Stimulated activated CD8-positive, alpha-beta memory T cell treated with anti-CD3 and anti-CD28 coated beads, Interleukin-4, amount 100 ng/mL, for 24 hours (primary cell): ENCODE data around the gene LCLAT1.

Experiments used
- DNase-seq: peaks from one replicate; pipeline ENCODE4 v3.0.0-alpha.2; 2020; ENCODE audit warnings: low read depth

Gene LCLAT1

DNA sequence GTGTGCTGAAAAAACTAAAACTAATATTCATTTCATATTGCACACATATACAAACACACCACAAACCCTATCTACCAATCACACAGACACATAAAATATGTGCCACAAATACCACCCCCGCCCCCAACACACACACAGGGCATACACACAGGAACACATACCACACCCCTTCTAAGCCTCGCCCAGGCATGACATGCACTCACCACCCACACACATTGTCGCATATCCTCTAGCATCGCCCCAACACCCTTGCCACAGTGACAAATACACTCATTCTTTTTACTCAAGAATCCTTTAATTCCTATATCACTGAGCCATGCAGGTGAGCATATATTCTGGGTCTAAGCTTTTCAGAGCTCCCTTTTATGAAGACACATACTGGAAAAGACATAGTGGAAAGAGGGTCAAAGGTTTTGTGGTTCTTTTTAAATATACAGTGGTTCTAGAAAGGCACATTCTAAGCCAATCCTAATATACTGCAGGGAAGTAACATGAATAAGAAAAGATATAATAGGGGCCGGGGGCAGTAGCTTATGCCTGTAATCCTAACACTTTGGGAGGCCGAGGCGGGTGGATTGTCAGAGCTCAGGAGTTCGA lies 24.5 kb upstream of the LCLAT1 start:
- DNase-seq, result peak; percentile 73

DNA sequence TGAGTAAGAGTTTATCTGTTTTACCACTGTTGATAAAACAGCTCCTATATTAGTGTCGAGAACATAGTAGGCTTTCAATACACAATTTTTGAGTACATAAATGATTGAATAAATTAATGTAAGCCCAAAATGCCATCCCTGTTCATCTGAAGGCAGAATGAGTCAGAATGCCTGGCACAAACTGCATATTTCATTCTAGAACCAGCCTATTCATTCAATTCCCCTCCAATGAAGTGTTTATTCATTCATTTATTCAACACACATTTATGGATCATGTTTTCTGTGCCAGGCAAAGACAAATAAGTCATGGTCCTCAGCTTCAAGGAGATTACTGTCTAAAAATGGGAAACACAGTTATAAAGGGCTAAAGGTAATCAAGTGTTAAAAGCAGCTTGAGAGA lies 22.8 kb upstream of the LCLAT1 start:
- no peak for DNase-seq

DNA sequence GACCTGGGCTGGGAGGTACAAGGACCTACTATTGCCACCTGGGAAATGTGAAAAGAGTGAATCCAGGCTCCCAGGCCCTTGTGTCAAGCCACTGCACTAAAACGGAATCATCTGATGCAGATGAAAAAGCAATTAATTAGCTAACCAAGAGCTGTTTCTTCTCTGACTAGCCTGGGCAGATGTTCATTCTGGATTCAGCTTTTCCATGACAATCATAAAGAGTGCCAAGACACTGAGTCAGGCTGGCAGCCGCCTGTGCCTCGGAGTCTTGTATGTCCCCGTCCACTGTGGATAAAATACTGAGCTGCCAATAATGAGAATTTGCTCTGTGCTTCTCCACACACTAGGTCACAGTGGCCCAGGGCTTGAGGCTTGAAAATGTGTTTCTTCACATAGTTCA lies 21.7 kb upstream of the LCLAT1 start:
- DNase-seq, result no peak

DNA sequence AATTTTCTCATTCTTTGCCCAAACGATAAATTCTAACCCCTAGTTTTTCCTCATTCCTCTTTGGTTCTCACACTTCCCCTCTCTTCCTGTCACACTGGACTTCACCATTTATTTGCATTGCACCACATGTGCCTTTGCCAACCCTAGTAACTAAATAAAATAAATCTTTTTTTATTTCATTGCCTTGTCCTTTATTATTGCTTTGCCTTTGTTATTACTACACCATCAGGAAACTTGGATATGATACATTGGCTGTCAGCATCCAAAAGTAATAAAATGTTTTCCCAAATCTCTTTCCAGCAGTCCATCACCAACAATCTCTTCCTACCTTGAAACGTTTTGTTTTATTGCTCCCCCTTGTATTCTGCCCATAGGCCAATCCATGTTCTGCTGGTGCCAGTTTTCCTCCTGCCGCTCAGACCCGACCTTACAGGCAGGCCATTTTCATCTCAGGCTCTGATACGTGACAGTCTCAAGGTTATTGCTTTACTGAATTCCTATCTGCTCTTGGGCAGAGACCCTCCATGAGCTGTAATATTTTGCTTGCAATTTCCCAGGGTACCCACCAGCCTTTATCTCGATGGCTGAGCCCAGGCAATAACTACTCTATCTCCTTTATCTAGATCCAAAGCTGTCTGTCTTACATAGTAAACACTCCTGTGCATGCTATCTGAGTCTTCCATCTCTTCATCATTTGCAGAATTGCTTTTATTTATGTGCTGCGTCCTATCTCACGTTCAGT lies 19.3 kb upstream of the LCLAT1 start:
- DNase-seq, result no peak

DNA sequence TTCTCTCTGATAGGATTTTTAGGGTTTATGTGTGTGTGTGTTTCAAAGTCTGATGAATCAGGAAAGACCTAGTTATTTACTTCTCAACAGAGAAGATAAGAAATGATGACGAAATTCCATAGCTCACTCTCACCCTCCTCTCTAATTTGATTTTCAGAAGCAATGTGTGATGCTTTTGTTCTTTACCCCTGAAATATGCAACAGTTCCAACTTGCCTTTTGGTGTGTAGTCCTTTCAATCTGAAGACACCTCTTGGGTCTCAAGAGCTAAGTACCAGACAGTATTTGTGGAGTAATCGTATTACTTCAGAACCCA lies 18.7 kb upstream of the LCLAT1 start:
- DNase-seq, result no peak

DNA sequence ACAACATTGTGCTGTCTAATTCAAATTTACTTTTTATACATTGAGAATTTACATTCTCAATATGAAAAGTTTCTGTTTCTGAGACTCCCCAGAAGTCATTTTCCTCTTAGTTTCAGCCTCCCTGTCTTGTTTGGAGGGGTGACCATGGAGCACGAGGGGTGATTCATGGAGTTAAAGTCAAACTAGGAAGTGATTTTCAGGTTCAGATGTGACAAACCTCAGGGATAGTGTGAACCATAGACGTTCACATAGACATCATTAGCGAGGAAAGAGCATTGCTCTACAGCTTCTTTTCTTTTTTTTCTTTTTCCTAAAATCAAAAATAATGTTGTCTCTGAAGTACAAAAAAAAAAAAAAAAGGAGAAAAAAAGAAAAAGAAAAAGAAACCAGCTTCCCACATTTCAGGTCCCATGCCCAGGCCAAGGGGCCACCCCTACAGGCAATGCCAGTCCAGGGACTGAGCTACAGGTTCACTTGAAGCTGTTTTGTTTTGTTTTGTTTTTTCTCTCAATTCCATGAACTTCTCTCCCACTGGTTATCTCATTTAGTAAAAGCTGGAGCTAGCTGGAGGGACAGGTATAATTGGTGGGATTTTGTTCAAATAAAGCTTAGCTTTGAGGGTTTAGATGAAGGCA lies 18.1 kb upstream of the LCLAT1 start:
- no peak for DNase-seq

DNA sequence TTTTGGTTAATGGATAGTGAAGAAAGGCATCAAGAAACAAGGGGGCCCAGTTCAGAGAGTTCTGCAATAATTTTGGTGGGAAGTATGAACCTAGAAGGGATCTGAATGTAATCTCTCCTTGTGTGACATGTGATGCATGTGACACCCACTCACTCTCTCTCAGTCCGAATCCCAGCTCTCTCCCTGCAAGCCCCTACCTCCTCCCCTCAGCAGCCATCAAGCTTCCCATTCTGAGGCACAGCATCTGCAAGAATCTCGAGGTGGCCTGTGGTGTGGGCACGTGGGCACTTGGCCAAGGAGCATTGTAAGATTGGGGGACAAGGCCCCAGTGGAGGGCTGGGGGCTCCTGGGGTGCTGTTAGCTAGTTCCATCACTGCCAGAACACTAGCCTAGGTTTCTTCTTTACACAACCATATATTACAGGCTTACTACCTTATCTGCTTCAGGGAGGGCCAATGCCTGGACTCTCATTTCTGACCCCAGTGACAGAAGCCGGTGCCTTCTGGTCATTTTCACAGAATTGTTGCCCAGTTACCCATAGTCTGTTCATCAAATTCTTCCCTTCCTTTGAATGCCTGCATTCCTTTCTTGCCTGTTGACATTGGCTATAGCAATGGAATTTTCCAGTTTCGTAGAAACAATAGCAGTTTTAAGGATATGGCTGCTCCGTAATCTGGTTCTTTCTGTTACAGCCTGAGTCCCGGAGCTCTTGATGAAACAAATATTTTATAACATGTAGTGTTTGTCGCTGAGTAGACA lies 13.3 kb upstream of the LCLAT1 start:
- DNase-seq, result no peak

DNA sequence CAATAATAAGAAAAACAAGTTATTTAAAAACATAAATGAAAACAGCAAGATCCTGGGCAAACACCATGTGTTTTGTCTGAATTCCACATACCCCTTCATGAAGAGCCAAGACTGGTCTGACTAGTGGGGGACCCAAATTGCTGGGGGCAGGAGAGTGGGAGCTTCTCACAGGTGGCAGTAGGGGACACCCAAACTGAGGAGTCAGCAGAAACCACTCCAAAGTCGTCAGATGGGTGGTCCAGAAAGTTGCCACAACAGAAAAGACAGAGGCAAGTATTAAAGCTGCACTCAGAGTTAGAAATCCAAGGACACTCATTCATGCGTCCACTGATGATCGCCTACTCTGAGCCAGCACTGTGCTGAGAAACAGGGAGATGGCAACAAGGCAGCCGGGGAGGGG lies 12.3 kb upstream of the LCLAT1 start:
- DNase-seq, result no peak

DNA sequence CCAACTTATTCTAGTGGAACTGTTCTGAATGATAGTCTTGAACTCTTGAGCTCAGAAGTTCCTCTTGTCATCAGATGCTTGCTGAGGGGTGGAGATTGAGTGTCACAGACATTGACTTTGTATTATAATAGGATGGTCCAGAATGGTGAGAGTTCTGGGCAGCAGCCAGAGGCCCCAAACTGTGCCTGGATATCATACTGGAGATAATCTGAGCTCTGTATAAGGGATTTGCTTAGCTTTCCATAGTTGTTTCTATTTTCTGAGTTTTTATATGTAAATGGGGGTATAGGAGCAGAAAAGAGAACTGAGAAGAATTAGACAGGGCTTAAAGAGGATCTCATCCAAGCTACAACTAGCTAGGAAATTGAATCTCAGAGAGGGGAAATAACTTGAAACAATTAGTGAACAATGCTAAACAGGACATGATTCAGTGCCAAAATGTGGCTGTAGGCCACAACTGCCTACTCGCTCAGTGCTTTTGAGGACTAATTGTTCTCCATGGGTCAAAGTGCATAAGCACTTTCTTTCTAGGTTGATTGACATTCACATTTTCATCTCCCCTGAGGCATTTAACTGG lies 10.1 kb upstream of the LCLAT1 start:
- DNase-seq, result no peak

DNA sequence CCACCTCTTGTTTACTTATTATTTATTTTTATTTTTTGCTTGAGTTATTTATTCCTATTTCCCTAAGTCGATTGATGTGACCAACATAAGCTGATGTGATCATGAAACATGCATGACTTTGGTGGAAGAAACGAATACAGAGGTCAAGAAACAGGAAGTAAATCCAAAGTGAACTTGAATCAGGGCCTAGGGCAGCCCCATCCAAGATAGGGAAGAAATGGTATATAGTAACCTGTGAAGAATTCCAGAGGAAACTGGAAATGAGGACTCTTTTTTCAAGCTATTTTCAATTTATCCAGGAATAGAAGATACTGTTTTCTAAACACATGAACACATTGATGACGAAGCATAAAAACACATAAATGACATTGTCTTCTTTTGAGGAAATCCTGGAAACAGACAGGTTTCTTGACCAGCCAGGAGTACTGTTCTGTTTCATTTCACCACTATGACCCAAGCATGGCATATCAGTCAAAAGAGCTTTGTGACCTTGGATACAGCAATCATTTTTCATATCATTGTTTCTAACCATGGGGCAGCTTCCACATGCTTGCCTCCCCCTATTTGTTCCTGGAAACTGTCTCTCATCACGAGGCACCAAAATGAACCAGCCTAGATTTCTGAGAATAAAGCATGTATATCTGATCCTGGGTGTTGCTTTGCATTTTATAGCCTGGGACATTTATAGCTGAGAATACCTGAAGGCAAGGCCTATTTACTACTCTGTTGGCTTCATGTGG lies 9.1 kb upstream of the LCLAT1 start:
- no peak for DNase-seq

DNA sequence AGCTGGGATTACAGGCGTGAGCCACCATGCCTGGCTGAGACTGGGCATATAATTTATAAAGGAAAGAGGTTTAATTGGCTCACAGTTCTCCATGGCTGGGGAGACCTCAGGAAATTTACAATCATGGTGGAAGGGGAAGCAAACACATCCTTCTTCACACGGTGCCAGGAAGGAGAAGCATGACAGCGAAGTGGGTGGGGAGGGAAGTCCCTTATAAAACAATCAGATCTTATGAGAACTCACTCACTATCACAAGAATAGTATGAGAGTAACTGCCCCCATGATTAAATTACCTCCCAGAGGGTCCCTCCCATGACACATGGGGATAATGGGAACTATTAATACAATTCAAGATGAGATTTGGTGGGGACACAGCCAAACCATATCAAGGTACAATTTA lies 7.8 kb upstream of the LCLAT1 start:
- no peak for DNase-seq

DNA sequence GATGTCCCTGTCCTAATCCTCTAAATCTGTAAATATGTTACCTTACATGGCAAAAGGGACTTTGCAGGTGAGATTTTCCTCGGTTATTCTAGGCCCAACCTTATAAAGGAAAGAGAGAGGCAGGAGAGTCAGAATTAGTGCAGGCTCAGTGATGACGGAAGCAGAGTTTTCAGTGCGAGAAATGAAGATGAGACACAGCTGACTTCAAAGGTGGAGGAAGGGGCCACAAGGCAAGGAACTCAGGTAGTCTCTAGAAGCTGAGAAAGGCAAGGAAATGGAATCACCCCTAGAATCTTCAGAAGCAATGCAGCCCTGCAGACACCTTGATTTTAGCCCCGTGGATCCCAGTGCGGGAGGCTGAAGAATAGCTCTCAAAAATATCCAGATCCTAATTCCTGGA lies 7.2 kb upstream of the LCLAT1 start:
- DNase-seq, result no peak

DNA sequence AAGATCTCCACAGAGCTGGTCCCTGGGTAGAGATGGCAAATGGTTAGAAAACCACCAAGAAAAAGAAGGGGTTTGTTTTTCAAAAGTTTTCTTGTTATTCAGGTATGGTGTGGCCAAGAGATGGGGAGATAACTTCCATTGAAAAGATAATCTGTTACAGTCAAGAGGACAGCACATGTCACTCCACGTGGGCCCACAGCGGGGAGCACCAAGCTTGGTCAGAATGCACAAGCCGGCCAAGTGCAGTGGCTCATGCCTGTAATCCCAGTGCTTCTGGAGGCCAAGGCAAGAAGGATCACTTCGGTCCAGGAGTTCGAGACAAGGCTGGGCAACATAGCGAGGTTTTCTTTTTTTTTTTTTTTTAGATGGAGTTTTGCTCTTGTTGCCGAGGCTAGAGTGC lies 6.0 kb upstream of the LCLAT1 start:
- no peak for DNase-seq

DNA sequence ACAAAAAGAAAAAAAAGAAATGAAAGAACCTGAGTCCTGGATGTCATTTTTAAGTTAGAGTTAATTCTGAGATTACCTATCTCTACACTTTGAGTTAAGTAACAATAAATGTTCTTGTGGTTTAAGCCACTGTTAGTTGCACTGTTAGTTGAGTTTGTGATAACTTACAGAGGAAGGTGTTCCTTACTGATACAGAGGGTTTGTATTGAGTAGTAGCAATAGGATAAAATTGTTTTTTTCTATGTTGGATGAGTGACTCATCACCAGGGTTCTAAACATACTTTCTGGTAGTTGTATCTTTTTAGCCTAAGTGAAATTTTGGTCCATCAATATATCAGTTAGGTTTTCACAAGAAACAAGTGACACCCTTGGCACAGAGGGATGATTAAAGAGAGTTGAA lies 4.0 kb upstream of the LCLAT1 start:
- DNase-seq, result no peak

DNA sequence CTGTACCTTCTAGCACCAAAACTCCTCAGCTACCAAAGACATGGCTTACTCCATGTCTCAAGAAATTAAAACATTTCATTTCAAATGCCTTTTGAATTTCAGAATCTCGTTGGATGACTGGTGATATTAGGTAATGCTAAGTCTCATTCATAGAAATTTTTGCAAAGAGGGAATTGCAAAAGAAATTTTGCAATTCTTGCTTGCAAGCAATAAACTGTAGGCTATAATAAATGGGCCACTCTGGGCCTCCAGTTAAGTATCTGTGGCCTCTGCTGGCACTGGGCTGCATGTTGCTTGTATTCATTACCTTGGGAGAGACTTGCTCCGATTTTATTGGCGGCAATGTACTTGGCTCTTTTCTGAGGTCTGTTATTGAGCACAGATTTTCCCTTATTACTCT lies 2.8 kb upstream of the LCLAT1 start:
- no peak for DNase-seq

DNA sequence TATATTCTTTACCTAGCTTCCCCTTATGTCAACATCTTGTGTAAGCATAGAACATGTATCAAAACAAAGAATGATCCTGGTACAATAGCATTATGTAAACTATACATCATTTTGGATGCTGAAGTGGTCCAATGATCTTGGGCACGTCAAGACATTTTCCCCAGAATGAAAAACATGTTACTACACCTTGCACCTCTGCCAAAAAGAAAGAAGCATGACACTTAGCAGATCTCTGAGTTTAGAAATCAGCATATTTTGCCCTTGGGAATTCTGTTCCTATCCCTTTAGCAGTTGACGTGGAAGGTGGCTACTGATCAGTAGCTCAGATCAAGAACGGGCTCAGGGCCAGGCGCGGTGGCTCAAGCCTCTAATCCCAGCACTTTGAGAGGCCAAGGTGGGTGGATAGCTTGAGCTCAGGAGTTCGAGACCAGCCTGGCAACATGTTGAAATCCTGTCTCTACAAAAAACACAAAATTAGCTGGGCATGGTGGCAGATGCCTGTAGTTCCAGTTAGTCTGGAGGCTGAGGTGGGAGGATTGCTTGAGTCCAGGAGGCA lies 1.7 kb upstream of the LCLAT1 start:
- DNase-seq, result no peak

DNA sequence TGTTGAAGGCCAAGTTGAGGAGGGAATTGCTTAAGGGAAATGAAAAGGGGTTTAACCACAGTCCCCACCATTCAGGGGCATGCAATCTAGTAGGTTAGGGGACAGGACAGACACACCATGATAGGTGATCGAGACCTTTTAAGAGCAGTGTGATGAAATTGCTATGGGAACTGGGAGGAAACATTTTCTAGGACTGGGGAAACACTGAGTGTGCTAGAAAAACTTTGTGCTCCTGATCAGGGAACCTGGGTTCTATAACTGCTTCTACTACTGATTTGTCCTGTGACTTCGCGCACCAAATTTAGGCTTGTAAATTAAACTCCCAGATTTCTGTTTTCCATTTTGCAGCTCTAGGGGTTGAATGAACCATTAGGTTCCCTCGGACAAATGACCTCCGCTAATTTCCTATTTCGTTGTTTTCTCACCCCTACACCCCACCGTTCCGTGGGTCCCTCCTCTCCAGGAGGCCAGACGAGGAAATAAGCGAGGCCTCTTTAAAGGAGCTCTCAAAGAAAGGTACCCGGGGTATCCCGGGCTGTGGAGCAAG lies 371 bp upstream of the LCLAT1 start:
- no peak for DNase-seq

DNA sequence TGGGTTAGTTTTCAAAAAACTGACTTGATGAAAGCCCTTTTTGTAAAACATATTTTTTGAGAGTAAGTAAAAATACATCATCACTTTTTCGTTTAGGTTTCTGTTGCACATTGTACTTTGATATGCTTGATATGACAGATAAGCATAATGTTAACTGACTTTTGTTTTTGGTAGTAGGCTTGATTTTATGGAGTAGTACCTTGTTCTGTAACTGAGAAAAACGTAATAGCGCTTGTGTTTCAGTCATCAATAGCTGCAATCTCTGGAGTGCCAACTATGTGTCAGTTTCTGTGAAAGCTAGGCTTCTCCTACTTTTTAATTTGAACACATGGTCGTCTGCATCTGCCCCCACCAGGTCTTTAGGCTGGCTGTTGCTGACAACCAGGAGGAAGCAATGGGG lies 1.3 kb downstream of the LCLAT1 start:
- no peak for DNase-seq

DNA sequence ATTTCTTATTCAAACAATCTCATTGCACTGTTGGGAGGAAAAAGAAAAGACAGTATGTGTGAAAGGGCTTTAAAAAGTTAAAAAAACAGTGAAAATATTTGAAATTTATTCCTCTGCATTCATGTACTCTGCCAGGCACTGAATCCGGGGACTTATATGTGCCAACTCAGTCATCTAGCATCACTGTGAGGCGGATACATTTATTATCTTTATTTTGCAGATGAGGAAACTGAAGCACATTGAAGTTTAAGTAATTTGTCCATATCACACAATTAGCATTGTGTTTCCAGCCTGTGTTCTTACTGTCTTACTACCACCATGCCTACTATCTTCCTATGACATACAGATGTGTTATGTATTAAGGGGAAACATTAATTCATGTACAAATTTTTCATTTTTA lies 1.8 kb downstream of the LCLAT1 start:
- no peak for DNase-seq

DNA sequence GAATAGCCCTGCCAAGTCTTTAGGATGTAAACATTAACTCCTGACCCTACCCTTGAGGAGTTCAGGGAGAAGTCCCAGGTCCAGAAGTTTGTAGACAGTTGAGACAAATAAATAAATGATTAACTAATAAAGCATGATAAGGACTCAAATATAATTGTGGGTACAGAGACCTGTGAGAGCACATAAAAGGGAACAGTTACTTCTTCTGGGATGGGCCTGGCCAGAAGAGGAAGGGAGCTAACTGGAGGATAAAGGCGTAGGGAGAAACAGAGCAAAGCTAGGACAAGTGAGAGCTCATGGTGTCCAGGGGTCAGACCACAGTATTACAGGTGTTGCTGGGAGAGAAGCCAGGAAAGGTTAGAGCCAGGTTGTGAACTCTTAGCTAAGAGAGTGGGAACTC lies 3.0 kb downstream of the LCLAT1 start:
- DNase-seq, result no peak

DNA sequence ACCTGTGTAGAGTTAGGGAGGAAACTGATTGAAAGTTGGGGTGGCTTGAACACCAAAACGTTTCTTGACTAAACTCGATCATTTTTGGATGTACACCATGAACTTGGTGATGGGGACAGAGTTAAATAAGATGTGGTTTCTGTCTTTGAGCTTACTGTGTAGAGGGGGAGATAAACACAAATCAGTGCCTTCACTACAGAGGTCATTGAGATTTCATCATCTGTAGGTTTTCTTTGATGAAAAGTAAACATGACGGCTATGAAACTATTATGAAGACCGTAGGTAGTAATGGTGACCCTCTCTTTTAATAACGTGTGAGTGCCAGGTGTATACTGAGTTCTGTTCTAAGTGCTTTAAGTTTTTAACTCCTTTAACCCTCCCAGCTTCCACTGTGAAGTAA lies 6.5 kb downstream of the LCLAT1 start:
- no peak for DNase-seq

DNA sequence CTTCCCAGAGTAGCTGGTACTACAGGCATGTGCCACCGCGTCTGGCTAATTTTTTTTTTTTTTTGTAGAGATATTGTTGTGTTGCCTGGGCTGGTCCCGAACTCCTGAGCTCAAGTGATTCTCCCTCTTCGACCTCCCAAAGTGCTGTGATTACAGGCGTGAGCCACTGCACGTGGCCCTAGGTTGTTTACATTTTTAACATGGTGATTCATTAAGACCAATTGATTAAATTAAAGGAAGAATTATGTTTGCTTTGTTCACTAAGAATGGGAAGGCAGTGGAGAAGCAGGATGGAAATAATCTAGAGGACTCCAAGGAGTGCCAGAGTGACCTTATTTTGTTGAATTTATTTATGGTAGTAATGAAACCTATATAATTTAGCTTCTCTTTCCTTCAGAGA lies 7.5 kb downstream of the LCLAT1 start:
- no peak for DNase-seq
